C4-2B (cell line): ENCODE data around the gene CHD3.

Experiments
- H3K27ac ChIP-seq: fragments of 450-650 bp; 2 replicates; pipeline ENCODE4 v1.5.1; 2017
- ZFX ChIP-seq: fragments of 450-650 bp; IDR thresholded peaks from 2 replicates; pipeline ENCODE4 v1.6.1; 2017
- TF ChIP-seq, protein P1 (sequence below): fragments of 450-650 bp; conservative IDR thresholded peaks from 2 replicates; pipeline ENCODE4 v1.5.1; 2017; ENCODE audit warnings: mild to moderate bottlenecking

Gene CHD3

GRCh38 chr17:7846765-7847661, 41.6 kb upstream of the CHD3 start:
- H3K27ac ChIP-seq, result no peak overlapping the region
- no peak for TF ChIP-seq ZFX
- TF ChIP-seq, protein P1, sequence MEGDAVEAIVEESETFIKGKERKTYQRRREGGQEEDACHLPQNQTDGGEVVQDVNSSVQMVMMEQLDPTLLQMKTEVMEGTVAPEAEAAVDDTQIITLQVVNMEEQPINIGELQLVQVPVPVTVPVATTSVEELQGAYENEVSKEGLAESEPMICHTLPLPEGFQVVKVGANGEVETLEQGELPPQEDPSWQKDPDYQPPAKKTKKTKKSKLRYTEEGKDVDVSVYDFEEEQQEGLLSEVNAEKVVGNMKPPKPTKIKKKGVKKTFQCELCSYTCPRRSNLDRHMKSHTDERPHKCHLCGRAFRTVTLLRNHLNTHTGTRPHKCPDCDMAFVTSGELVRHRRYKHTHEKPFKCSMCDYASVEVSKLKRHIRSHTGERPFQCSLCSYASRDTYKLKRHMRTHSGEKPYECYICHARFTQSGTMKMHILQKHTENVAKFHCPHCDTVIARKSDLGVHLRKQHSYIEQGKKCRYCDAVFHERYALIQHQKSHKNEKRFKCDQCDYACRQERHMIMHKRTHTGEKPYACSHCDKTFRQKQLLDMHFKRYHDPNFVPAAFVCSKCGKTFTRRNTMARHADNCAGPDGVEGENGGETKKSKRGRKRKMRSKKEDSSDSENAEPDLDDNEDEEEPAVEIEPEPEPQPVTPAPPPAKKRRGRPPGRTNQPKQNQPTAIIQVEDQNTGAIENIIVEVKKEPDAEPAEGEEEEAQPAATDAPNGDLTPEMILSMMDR, result no peak

DNA sequence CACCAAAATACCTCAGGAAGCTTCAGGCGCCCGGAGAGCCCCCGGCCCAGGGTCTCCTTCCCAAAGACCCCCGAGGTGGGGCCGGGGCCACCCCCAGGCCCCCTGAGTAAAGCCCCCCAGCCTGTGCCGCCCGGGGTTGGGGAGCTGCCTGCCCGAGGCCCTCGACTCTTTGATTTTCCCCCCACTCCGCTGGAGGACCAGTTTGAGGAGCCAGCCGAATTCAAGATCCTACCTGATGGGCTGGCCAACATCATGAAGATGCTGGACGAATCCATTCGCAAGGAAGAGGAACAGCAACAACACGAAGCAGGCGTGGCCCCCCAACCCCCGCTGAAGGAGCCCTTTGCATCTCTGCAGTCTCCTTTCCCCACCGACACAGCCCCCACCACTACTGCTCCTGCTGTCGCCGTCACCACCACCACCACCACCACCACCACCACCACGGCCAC, 40.4 kb upstream of the CHD3 start:
- no peak overlapping the region for H3K27ac ChIP-seq
- no peak for TF ChIP-seq ZFX
- TF ChIP-seq, protein P1, result no peak

DNA sequence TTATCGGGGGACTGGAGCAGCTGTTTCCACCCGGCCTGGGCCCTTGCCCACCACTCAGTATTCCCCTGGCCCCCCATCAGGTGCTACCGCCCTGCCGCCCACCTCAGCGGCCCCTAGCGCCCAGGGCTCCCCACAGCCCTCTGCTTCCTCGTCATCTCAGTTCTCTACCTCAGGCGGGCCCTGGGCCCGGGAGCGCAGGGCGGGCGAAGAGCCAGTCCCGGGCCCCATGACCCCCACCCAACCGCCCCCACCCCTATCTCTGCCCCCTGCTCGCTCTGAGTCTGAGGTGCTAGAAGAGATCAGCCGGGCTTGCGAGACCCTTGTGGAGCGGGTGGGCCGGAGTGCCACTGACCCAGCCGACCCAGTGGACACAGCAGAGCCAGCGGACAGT, 39.9 kb upstream of the CHD3 start:
- TF ChIP-seq ZFX, result no peak
- TF ChIP-seq, protein P1, result no peak
- H3K27ac ChIP-seq, result no peak overlapping the region

- no peak overlapping the region; the same call in 1 of the 2 replicates for H3K27ac ChIP-seq
- TF ChIP-seq, protein P1, result no peak
- no peak for TF ChIP-seq ZFX
Observed at GRCh38 chr17:7849130-7849750, 39.3 kb upstream of the CHD3 start.

- no peak overlapping the region; the same call in 1 of the 2 replicates for H3K27ac ChIP-seq
- TF ChIP-seq, protein P1, result no peak
- no peak for TF ChIP-seq ZFX
Observed at GRCh38 chr17:7849751-7850504, 38.7 kb upstream of the CHD3 start.

DNA sequence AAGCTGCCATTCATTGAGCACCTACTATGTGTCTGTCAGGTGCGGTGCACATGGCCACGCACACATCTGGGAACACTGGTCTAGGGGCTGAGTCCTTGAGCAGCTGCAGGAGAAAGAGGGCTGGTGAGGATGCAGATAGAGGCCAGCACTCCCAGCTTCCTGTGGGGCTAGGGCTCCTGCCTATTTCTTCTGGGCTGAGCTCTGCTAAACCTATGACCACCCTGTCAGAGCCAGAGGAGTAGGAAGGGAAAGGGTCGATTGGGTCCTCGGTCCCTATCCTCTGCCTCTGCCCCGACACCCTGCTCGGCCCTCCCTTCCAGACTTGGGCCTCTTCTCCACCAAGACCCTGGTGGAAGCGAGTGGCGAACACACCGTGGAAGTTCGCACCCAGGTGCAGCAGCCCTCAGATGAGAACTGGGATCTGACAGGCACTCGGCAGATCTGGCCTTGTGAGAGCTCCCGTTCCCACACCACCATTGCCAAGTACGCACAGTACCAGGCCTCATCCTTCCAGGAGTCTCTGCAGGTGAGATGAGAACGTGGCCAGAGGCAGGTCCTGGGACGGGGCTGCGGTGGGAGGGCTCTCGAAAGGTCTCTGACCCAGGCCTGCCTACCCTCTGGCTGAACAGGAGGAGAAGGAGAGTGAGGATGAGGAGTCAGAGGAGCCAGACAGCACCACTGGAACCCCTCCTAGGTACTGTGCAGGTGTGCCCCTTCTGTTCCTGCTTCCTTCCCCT, 37.7 kb upstream of the CHD3 start:
- H3K27ac ChIP-seq, result peak overlapping the region; percentile 65
- TF ChIP-seq, protein P1, result no peak
- TF ChIP-seq ZFX, result peak; percentile 32; the same call in 1 of the 2 replicates
